Left kidney (tissue), 2 donors: ENCODE results near the gene IARS2. TPM values are rescaled to one million over a fixed set of nuclear protein-coding genes. Genes with fewer than 3 reads are reported as not detected.
"Not testable (repeated sequence)": the region's sequence is repeated elsewhere in the genome, so short reads cannot be mapped to it uniquely, and the experiment has no call there.

Experiments
- DNase-seq: peaks from one replicate; pipeline ENCODE4 v3.0.0-alpha.2; 2013
- polyA plus RNA-seq: library from polyadenylated mRNA; unstranded; fragments of 120-200 nt; gene quantifications from one replicate; pipeline ENCODE4 v1.2.1, GENCODE V29; 2013; ENCODE audit not compliant: insufficient read length

The IARS2 gene
- polyA plus RNA-seq, 1 donor, result 97.4 TPM

DNA sequence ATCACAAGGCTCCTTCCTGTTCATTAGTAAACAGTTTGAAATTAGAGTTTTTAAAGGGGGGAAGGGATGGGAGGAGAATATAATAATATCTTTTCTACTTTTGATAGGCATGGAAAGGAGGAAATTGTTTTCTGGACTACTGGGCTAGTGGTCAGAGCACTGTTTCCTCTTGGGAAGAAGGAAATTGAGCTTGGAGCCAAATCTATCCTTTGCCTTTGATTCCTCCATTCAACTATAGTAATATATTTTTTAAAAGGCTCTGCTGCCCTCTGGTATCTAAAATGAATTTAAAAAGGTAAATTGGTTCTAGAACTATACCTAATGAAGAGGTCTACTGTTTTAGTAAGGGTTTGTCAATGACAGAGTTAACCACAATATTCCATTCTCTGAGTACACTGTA, 5.9 kb downstream of the IARS2 start:
- no peak for DNase-seq

DNA sequence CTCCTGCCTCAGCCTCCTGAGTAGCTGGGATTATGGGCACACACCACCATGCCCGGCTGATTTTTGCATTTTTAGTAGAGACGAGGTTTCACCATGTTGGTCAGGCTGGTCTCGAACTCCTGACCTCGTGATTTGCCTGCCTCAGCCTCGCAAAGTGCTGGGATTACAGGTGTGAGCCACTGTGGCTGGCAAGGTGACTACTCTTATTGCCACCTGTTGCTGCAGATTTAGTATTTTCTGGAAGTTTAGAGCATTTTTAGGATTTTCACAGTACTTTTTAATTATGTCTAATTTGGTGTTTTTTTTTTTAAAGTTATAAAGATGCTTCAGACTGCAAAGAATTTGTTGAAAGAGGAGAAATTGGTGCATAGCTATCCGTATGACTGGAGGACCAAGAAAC, 16.5 kb downstream of the IARS2 start:
- DNase-seq, result not testable (repeated sequence)

DNA sequence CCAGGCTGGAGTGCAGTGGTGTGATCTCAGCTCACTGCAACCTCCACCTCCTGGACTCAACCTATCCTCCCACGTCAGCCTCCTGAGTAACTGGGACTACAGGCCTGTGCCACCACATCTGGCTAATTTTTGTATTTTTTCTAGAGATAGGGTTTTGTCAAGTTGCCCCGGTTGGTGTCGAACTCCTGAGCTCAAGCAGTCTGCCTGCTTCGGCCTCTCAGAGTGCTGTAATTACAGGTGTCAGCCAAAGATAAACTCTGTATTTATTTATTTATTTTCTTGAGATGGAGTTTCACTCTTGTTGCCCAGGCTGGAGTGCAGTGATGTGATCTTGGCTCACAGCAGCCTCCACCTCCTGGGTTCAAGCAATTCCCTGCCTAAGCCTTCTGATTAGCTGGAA, 18.7 kb downstream of the IARS2 start:
- DNase-seq, result not testable (repeated sequence)

DNA sequence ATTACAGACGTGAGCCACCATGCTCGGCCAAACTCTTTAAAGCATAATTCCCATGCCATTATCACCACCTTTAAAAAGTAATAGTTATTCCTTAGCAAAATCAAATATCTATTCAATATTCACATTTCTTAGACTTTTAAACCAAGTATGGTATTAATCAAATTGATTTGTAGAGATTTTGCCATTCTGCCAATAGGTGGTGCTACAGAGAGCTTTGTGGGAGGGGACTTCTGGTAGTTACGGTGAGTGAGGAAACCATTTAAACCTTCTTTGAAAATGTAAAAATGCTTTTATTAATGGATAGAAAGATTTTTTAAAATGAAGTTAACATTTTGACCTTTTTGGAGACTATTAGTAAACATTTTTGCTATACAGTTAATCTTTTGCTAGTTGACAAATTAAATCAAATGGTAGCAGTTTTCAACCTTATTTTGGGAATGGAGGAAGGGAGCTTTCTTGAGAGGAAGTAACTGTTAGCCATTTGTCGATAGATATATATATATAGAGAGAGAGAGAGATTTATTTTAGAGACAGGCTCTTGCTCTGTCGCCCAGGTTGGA, 19.3 kb downstream of the IARS2 start:
- no peak for DNase-seq

DNA sequence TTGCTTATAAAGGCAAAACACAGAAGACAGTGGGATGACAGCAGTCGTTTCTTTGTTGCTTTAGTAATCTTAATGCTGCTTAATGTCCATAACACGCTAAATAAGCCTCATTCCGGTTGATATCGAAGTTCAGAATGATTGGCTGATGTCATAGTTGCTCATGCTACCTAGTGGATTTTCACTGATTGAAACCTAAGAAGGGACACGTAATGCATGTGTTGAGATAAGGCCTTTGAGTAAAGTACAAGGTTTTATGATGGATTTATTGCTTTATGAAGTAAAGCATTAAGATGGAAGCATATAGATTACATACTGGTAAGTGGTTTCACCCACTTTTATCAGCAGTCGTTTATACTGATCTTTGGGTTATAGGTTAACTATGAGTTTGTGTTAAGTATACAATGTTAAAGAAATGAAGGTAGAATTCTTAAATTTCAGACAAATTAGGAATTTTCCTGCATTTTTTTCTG, 25.1 kb downstream of the IARS2 start:
- DNase-seq, result no peak

DNA sequence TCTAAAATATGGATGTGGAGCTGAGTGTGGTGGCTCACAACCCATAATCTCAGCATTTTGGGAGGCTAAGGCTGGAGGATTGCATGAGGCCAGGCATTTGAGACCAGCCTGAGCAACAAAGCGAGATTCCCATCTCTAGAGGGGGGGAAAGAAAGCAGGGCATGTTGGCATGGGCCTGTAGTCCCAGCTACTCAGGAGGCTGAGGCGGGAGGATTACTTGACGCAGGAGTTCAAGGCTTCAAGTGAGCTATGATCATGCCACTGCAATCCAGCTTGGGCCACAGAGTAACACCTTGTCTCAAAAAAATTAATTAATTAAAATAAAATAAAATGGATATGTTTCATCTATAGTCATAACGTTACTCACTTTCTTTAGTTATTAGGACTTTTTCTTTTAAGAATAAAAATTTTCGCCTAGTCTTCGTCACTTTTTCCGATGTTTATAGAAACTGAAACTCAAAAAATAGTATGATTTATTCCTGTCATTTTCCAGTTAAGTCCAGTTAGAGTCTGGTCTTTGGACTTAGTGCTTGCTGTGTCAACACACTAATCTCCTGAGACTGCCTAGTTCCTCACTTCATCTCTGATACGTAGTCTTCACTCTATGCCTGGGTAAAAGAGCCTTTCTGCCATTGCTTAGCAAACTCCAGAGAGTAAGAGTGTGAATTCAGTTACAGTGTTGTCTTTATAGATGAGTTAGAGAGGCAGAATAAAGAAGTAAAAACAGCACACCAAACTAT, 28.0 kb downstream of the IARS2 start:
- DNase-seq, result no peak

DNA sequence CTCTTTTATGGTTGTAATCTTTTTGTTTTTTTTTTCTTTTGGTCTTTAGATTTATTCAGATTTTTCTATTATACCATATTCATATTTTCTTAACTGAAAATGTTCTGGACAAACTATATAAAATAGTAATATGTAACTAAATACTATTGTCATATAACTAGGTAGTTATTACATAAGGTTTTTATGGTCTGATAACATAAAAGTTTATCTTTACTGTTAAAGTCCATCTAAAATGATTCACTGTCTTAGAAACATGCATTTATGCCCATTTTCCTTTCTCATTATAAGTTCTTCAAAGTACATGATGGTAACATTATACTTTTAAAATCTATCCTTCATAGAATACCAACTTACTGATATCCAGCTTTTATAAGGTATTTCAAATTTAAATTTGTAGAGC, 29.1 kb downstream of the IARS2 start:
- no peak for DNase-seq

DNA sequence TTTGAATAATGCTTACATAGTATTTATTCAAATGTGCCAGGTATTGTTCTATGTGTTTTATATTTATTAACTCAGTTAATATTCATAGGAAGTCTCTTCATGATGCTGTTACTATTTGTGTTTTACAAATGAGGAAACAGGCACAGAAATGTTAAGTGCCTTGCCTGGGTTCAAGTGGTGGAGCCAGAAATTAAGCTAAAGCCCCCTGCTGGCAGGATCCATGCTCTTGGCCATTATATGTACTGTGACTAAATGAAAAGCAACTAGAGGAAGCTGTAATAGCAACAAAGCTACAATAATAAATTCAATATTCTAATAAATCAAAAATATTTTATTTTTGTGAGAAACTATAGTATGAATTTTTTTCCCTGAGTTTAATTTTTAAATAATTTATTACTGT, 30.0 kb downstream of the IARS2 start:
- no peak for DNase-seq

DNA sequence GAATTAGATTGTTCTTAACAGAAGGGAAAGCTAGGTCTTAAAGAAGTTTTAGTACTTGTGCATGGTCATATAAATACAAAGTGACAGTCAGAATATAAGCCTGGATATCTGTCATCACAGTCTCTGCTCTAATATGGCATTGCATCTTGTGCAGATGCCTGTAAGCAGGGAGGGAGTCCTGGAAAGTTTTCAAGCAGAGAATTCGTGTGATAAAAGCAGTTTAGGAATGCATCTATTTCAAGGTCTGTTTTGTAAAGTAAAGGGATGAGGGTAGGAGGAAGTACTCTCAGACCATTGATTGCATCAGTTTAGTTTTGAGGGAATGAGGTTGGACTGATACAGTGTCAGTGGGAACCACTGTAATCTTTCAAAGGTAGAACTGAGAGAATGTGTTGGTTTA, 30.6 kb downstream of the IARS2 start:
- DNase-seq, result no peak

DNA sequence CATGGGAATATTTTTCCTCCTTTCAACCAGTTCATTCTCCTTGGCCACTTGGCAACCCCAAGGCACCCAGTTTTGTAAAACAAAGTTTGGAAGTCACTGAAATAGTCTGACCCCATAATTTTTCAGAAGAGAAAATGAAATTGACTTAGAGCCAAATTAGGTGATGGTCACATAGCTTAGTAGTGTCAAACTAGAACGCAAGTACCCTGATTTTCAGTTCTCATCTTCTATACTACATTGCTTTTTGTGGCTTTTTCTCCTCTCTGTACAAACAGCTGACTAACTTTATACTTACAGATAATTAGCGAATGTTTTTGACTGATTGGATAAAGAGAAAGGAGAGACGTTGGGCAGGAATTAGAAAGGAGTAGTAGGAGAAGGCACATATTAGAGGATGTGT, 33.1 kb downstream of the IARS2 start:
- no peak for DNase-seq

DNA sequence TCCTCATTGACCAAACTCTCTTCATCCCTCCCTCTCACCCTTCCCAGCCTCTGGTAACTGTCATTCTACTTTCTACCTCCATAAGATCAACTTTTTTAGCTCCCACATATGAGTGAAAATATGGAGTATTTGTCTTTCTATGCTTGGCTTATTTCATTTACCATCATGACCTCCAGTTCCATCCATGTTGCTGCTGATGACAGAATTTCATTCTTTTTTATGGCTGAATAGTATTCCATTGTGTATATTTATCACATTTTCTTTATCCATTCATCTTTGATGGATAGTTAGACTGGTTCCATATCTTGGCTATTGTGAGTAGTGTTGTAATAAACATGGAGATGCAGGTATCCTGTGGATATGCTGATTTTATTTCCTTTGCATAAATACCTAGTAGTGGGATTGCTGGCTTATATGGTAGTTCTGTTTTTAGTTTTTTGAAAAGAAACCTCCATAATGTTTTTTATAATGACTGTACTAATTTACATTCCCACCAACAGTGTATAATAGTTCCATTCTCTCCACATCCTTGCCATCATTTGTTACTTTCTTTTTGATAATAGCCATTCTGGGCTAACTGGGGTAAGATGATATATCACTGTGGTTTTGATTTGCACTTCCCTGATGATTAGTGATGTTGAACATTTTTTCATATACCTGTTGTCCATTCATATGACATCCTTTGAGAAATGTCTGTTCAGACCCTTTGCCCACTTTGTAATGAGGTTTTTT, 35.7 kb downstream of the IARS2 start:
- DNase-seq, result no peak

DNA sequence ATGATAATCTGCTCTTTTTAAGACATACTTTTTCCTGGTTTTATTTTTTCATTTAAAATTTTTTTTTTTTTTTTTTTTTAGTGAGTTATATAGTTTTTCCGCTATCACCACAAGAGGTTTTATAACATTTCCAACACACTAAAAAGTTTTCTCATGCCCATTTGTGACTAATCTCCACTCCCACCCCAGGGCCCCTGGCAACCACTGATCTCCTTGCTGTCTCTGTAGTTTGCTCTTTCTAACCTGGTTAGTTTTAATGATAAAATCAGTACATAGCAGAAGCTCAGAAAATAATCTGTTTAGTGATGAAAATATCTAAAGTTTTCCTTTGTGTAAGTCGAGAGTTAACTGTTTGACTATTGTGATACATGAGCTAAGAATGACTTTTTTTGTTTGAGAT, 41.8 kb downstream of the IARS2 start:
- DNase-seq, result no peak

DNA sequence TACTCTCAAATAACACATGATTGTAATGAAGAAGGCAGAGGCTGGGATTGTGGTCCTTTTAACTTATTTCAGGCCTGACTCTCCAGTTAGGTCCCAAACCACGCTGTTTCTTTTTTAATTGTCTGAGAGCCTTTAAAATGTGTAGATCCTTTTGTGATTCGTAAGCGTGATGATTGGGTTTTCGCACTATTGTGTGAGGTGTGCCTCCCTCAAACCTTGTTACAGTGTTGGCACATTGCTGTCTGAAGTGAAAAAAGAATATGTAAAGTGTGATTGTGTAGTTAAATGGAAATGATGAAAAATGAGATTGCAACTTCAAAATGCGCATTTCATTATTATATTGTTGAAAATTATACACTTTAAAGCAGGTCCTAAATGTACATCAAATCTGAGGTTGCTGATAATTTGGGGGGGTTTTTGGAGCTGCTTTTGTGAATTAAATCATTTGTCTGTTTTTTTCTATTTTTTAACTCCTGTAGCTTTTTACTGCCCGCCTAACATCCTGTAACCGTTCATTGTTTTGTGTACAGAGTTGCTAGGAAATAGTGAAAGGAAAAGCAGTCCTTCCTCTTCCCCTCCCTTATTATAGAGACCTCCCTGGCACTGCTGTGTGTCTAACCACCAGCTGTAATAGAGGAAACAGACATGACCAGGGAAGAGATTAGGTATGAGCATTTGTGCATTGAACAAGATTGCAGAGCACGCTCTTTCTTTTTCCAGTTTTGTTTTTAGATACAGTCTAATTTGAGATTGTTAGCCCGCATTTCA, 43.3 kb downstream of the IARS2 start:
- no peak for DNase-seq

DNA sequence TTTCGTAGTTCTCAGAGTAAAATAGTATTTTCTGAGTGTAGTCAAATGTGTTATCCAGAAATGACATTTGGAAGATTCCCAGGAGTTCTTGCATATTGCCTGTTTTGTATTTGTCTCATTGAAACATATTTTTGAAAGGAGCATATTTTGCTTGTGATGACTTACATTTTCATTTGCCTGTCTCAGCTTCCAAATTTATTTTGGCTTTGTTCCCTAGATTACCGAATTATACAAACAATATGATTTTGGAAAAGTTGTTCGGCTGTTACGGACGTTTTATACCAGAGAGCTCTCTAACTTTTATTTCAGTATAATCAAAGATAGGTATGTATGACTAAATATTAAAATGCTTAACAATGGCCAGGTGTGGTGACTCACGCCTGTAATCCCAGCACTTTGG, 46.0 kb downstream of the IARS2 start:
- no peak for DNase-seq

DNA sequence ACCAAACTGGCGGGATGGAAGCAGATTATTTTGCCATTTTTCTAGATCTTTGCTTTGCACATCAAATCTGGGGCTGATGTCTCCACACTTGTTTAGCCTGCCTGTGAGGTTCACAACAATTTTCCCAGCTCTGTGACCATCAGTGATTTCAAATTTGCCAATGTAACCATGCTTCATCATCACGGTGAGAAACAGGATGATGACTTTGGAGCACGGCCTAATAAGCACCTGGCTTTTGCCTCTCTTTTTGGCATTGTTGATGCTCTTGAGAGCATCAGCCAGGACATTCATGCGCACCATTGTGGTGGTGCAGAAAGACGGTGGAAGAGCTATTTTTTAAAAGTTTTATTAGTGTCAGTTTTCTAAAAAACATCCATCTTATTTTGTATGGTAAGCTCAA, 50.1 kb downstream of the IARS2 start:
- DNase-seq, result no peak

DNA sequence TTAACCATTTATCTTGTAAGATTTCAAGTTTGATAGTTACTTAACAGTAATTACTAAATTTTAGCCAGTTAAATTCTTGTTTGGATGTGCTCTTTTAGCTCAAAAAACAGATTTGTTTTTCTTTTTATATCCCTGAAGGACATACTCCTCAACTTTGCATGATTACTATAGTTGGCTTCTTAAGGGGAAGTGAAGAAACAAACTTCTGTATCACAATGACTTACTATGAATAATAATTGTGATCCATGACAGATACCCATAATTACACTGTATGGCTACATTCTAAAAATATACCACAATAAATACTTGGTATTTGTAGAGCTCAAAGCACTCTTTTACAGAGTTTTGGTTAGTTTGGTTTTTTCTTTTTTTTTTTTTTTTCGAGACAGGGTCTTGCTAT, 55.8 kb downstream of the IARS2 start:
- no peak for DNase-seq

DNA sequence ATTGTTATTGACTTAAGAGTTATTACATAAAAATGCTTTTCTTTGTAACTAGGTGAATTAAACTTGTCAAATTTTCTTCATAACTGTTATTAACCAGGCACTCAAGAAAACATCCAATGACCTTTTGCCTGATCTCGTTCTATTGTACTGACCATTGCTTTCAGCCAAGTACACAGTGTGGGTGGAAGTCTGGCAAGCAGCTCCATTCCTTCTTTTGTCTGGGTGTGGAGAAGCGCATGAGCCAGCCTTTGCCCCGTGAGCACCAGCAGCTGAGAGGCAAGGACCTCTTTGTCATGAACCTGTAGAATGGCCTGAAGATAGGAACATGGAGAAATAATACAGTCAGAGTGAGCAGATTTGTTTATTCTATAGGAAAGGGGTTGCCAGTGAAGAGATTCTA, 57.5 kb downstream of the IARS2 start:
- DNase-seq, result no peak

DNA sequence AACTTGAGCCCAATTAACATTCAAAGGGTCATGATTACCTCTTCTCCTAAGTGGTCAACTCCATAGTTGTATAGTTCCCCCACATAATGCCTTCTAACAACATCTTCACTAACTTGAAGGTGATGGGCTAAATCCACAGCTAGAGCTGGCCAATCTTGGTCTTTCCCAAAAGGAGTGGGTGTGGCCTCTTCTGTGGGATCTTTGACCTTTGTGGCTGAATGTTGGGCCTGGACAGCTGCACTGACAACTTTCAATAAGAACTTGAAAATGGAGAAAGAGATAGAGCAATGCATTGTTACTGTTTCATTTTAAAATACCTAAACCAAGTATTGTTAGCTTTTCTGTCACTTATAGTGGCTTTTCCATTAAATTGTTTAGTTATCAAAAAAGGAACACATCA, 59.2 kb downstream of the IARS2 start:
- DNase-seq, result no peak

DNA sequence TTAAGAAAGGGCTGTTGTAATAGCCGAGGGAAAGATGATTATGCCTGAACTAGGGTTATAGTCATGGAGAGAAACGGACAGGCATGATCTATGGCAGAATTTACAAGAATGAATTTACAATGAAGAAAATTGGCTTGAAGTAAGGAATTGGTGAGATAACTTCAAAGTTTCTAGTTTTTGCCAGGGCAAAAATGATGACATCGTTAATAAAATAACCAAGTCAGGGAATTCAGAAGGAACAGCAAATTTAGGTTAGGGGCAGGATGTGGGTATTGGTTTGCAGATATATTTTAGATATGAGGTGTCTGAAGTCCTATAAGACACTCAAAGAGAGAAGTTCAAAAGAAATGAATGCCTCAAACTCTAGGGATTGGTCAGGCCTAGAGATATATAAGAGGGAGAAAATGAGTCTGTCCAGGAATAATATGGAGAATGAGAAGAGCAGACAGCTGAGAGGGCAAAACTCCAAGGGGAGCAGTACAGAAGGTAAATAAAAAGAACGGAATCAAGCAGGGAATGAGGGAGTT, 62.8 kb downstream of the IARS2 start:
- DNase-seq, result no peak

DNA sequence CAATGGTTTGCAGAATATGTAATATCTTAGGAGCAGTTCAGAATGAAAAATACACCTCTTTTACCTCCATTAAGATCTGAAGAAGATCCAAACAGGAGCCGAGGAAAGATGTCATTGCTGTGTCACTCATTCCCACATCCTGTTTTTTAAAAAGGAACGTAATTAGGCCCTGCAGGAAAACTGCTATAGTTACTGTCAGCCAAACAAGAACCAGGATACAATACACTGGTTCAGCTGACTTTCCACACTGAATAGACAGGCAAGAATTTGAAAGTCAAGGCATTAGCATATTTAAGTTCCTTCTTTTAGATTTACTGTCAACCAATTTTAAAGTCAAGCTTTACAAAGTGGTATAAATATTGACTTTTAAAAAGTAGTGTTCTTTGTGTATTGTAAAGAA, 63.8 kb downstream of the IARS2 start:
- DNase-seq, result no peak

DNA sequence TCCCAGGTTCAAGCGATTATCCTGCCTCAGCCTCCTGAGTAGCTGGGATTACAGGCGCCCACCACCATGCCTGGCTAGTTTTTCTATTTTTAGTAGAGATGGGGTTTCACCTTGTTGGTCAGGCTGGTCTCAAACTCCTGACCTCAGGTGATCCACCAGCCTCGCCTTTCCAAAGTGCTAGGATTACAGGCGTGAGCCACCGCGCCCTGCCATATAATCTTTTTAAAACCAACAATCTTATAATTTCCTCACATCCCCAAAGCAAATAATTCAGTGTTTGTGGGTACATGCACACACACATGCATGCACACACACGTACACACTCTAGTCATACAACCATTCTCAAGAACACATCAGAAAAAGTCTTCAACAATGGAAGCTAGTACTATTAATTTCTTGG, 64.6 kb downstream of the IARS2 start:
- DNase-seq, result not testable (repeated sequence)

DNA sequence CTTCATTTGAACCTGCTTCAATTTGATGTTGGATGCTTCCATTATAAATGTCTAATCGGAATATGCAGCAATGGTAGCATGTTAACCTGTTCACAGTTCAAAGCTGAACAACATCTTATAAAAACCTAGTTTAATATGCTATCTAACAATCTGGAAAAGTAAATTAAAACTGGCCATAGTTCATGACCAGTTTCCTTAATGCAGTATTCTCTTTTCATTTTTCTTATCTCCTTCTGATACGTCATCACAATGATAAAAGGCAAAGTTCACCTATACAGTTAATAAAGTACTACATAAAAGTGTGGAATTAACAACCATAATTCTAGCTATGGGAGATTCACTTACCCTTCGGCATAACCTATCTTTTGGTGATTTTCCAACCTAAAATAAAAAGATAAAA, 65.1 kb downstream of the IARS2 start:
- no peak for DNase-seq

DNA sequence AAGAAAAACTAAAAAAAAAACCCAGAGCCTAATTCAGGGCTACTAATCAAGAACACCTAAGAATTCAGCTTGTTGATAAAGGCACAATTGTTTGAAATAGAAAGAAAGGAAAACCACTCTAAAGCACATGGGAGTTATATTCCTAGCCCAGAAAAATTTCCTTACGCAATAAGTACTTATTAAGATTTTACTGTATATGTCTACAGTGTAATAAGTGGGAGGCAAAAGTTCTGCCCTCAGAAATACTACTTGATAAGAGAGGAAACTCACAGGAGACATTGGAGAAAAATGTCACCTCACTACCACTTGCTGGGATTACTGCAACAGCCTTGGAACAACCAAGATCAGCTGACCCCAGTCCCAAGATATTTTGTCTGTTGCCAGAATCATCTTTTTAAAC, 66.1 kb downstream of the IARS2 start:
- no peak for DNase-seq
